ENCODE measurements around the gene LRRTM4. TPM values are rescaled to one million over a fixed set of nuclear protein-coding genes. Genes with fewer than 3 reads are reported as not detected.

LRRTM4 gene
- total RNA-seq, 1 experiment from 2014 or later: 9.4 TPM

GRCh38 chr2:76826691-76827090 is 695.5 kb downstream of the LRRTM4 start (continued):
- TF ChIP-seq ZMAT4 (CRISPR knock-in tag; IDR thresholded peaks at IDR 0.05): no peak
- TF ChIP-seq ZNF317 (CRISPR knock-in tag; IDR thresholded peaks at IDR 0.05; ENCODE audit: borderline replicate concordance, low read depth): no peak
- no peak for TF ChIP-seq NFE2L1 (CRISPR knock-in tag; IDR thresholded peaks at IDR 0.05)

GRCh38 chr2:76825140-76825970 is 696.8 kb downstream of the LRRTM4 start:
- TF ChIP-seq MYBL2 (CRISPR knock-in tag; IDR thresholded peaks at IDR 0.05): no peak
- TF ChIP-seq ZBTB21 (CRISPR knock-in tag; IDR thresholded peaks at IDR 0.05; ENCODE audit: borderline replicate concordance): no peak

GRCh38 chr2:76821731-76822130 is 700.4 kb downstream of the LRRTM4 start:
- Mint-ChIP-seq H3K36me3 (no peaks in the 10 kb centered on the region), H3K4me3 (no peak overlapping the region), H3K4me1 (peaks cover 5% of the 10 kb centered on the region), H3K9me3 (no peaks in the 10 kb centered on the region), H3K27me3 (ENCODE audit: low read depth) (no peaks in the 10 kb centered on the region), H3K27ac (no peak overlapping the region)
- ChIA-PET CTCF (no interaction called here), POLR2A (no interaction called here)
- TF ChIP-seq JUN (CRISPR knock-in tag; IDR thresholded peaks at IDR 0.05) (no peak), GRHL2 (CRISPR knock-in tag; IDR thresholded peaks at IDR 0.05; ENCODE audit: insufficient replicate concordance, severe bottlenecking) (no peak), MYBL2 (CRISPR knock-in tag; IDR thresholded peaks at IDR 0.05) (no peak), ZNF138 (CRISPR knock-in tag; conservative IDR thresholded peaks at IDR 0.05) (no peak), SMAD3 (CRISPR knock-in tag; IDR thresholded peaks at IDR 0.05; ENCODE audit: borderline replicate concordance) (no peak), CBFB (CRISPR knock-in tag; IDR thresholded peaks at IDR 0.05; ENCODE audit: low read depth) (no peak), CDX4 (CRISPR knock-in tag; IDR thresholded peaks at IDR 0.05; ENCODE audit: borderline replicate concordance) (no peak)
- DNase-seq (ENCODE audit: low spot score) (no peak), ATAC-seq (no peak)

More at GRCh38 chr2:76825140-76825970, 696.8 kb downstream of the LRRTM4 start:
- ChIA-PET POLR2A (no interaction called here), CTCF (no interaction called here)
- H3K9me3 Mint-ChIP-seq: no peaks in the 10 kb centered on the region
- no peak overlapping the region for H3K27ac Mint-ChIP-seq
- no peaks in the 10 kb centered on the region for H3K36me3 Mint-ChIP-seq
- no peak for DNase-seq (ENCODE audit: low spot score)
- ATAC-seq: no peak
- no peak overlapping the region for H3K4me3 Mint-ChIP-seq
- H3K4me1 Mint-ChIP-seq: peaks cover 5% of the 10 kb centered on the region
- H3K27me3 Mint-ChIP-seq (ENCODE audit: low read depth): no peaks in the 10 kb centered on the region

- H3K27ac Mint-ChIP-seq: no peak overlapping the region
- TF ChIP-seq SMAD3 (CRISPR knock-in tag; IDR thresholded peaks at IDR 0.05; ENCODE audit: borderline replicate concordance) (no peak), FOXJ3 (CRISPR knock-in tag; IDR thresholded peaks at IDR 0.05; ENCODE audit: borderline replicate concordance) (no peak), JAZF1 (CRISPR knock-in tag; IDR thresholded peaks at IDR 0.05) (no peak), ZNF423 (CRISPR knock-in tag; IDR thresholded peaks at IDR 0.05) (no peak)
- ChIA-PET CTCF (no interaction called here), POLR2A (no interaction called here)
- no peak overlapping the region for H3K4me3 Mint-ChIP-seq
- ATAC-seq: no peak
- H3K27me3 Mint-ChIP-seq (ENCODE audit: low read depth): no peaks in the 10 kb centered on the region
- peaks cover 24% of the 10 kb centered on the region for H3K4me1 Mint-ChIP-seq
- no peaks in the 10 kb centered on the region for H3K36me3 Mint-ChIP-seq
- no peak for DNase-seq (ENCODE audit: low spot score)
- H3K9me3 Mint-ChIP-seq: no peaks in the 10 kb centered on the region
Measured at GRCh38 chr2:76813084-76813483, 709.1 kb downstream of the LRRTM4 start.

- Mint-ChIP-seq H3K27ac (no peak overlapping the region), H3K4me1 (peaks cover 24% of the 10 kb centered on the region), H3K36me3 (no peaks in the 10 kb centered on the region), H3K4me3 (no peak overlapping the region), H3K27me3 (ENCODE audit: low read depth) (no peaks in the 10 kb centered on the region), H3K9me3 (no peaks in the 10 kb centered on the region)
- CTCF ChIA-PET: no interaction called here
- DNase-seq (ENCODE audit: low spot score): no peak
- POLR2A ChIA-PET: no interaction called here
- no peak; the same call in 1 of the 2 replicates for ATAC-seq
- TF ChIP-seq AFF4 (CRISPR knock-in tag; IDR thresholded peaks at IDR 0.05; ENCODE audit: borderline replicate concordance) (no peak), SMAD3 (CRISPR knock-in tag; IDR thresholded peaks at IDR 0.05; ENCODE audit: borderline replicate concordance) (no peak), PRRX2 (CRISPR knock-in tag; IDR thresholded peaks at IDR 0.05) (no peak), ZBTB21 (CRISPR knock-in tag; IDR thresholded peaks at IDR 0.05; ENCODE audit: borderline replicate concordance) (no peak), ZNF396 (CRISPR knock-in tag; IDR thresholded peaks at IDR 0.05; ENCODE audit: borderline replicate concordance) (no peak), TP53 (CRISPR knock-in tag; IDR thresholded peaks at IDR 0.05) (no peak), ESRRA (CRISPR knock-in tag; IDR thresholded peaks at IDR 0.05; ENCODE audit: borderline replicate concordance) (no peak), MYBL2 (CRISPR knock-in tag; IDR thresholded peaks at IDR 0.05) (no peak), RORB (CRISPR knock-in tag; IDR thresholded peaks at IDR 0.05) (no peak)
Measured at GRCh38 chr2:76812156-76812555, 710.0 kb downstream of the LRRTM4 start.

All from WTC11 (cell line).